ENCODE data around the gene AMN. TPM values are rescaled to one million over a fixed set of nuclear protein-coding genes. Genes with fewer than 3 reads are reported as not detected.

The AMN gene
- total and polyA plus RNA-seq, 2 donors (not counting 1 experiment from before 2014, with no cell fraction given) = 11.5 to 15.0 TPM

- Mint-ChIP-seq H3K27ac (no peak overlapping the region), H3K27me3 (no peaks in the 10 kb centered on the region), H3K4me3 (no peak overlapping the region), H3K4me1 (no peaks in the 10 kb centered on the region), H3K9me3 (ENCODE audit: insufficient read depth) (no peaks in the 10 kb centered on the region)
- ATAC-seq (ENCODE audit: low read depth) = no peak
- no peak overlapping the region for H3K27ac ChIP-seq (ENCODE audit: low read length in 2 of 2)
- H3K27me3 ChIP-seq (replicated peaks in 1 of 4; ENCODE audit: control extremely low read depth in 1 of 4, control insufficient read depth in 3 of 4, insufficient read depth in 4 of 4, low read length in 3 of 4) = no peaks in the 10 kb centered on the region
- WGBS (ENCODE audit: insufficient coverage) = 96% methylated on average over 25 of the region's 26 CpGs
- TF ChIP-seq EZH2 (IDR thresholded peaks at IDR 0.05; ENCODE audit: borderline replicate concordance, insufficient read depth, low read depth, low read length, poor library complexity, severe bottlenecking) (no peak), CTCF (IDR thresholded peaks at IDR 0.05) (no peak)
- no peaks in the 10 kb centered on the region for H4K20me1 ChIP-seq (ENCODE audit: control insufficient read depth, insufficient read depth, low read length, poor library complexity, severe bottlenecking)
- H3K9me3 ChIP-seq (ENCODE audit: control extremely low read depth in 1 of 3, control insufficient read depth in 2 of 3, insufficient read depth in 1 of 3, low read length in 2 of 3) = no peaks in the 10 kb centered on the region
- no peaks in the 10 kb centered on the region for H3K79me2 ChIP-seq (ENCODE audit: control insufficient read depth, insufficient read depth, low read length)
- no peak overlapping the region for H3K4me2 ChIP-seq (replicated peaks; ENCODE audit: low read depth, low read length, poor library complexity, severe bottlenecking)
- H3K4me1 ChIP-seq (ENCODE audit: control insufficient read depth in 2 of 2, insufficient read depth in 2 of 2, low read length in 2 of 2) = no peaks in the 10 kb centered on the region
- POLR2A ChIA-PET = no interaction called here
- DNase-seq = no peak
- H3K9ac ChIP-seq (ENCODE audit: low read length) = no peak overlapping the region
- intact Hi-C loops (cut with micrococcal nuclease) = no loop called here
- no peak overlapping the region for H2AFZ ChIP-seq (ENCODE audit: insufficient read depth, low read depth, low read length, poor library complexity, severe bottlenecking)
- peaks cover 0 to 55% of the 10 kb centered on the region in 2 experiments for H3K36me3 ChIP-seq (replicated peaks in 1 of 2; ENCODE audit: control extremely low read depth in 1 of 2, control insufficient read depth in 1 of 2, extremely low read depth in 1 of 2, insufficient read depth in 2 of 2, low read length in 1 of 2)
- H3K4me3 ChIP-seq (ENCODE audit: control extremely low read depth in 1 of 5, extremely low read depth in 1 of 5, insufficient read depth in 1 of 5, low read depth in 2 of 5, low read length in 4 of 5) = no peak overlapping the region
- CTCF ChIA-PET = no interaction called here
Observed at GRCh38 chr14:102969060-102969791, 46.8 kb downstream of the AMN start.

- Histone ChIP-seq H4K20me1 (ENCODE audit: control insufficient read depth, insufficient read depth, low read length, poor library complexity, severe bottlenecking) (no peaks in the 10 kb centered on the region), H3K27me3 (replicated peaks in 1 of 4; ENCODE audit: control extremely low read depth in 1 of 4, control insufficient read depth in 3 of 4, insufficient read depth in 4 of 4, low read length in 3 of 4) (no peaks in the 10 kb centered on the region), H3K9ac (ENCODE audit: low read length) (no peak overlapping the region), H3K4me1 (ENCODE audit: control insufficient read depth in 2 of 2, insufficient read depth in 2 of 2, low read length in 2 of 2) (no peaks in the 10 kb centered on the region), H3K4me2 (replicated peaks; ENCODE audit: low read depth, low read length, poor library complexity, severe bottlenecking) (no peak overlapping the region), H3K27ac (ENCODE audit: low read length in 2 of 2) (no peak overlapping the region), H3K79me2 (ENCODE audit: control insufficient read depth, insufficient read depth, low read length) (no peaks in the 10 kb centered on the region), H3K4me3 (ENCODE audit: control extremely low read depth in 1 of 5, extremely low read depth in 1 of 5, insufficient read depth in 1 of 5, low read depth in 2 of 5, low read length in 4 of 5) (no peak overlapping the region), H3K36me3 (replicated peaks in 1 of 2; ENCODE audit: control extremely low read depth in 1 of 2, control insufficient read depth in 1 of 2, extremely low read depth in 1 of 2, insufficient read depth in 2 of 2, low read length in 1 of 2) (peaks cover 0 to 49% of the 10 kb centered on the region in 2 experiments), H2AFZ (ENCODE audit: insufficient read depth, low read depth, low read length, poor library complexity, severe bottlenecking) (no peak overlapping the region), H3K9me3 (ENCODE audit: control extremely low read depth in 1 of 3, control insufficient read depth in 2 of 3, insufficient read depth in 1 of 3, low read length in 2 of 3) (no peaks in the 10 kb centered on the region)
- intact Hi-C loops (cut with micrococcal nuclease) = no loop called here
- no peaks in the 10 kb centered on the region for H3K4me1 Mint-ChIP-seq
- H3K4me3 Mint-ChIP-seq = no peak overlapping the region
- DNase-seq = no peak
- no peaks in the 10 kb centered on the region for H3K9me3 Mint-ChIP-seq (ENCODE audit: insufficient read depth)
- H3K27ac Mint-ChIP-seq = no peak overlapping the region
- ATAC-seq (ENCODE audit: low read depth) = no peak
- ChIA-PET CTCF (interaction anchor here (1.8 kb wide), 1 partner anchor 275 kb away, joined by 6 read pairs; no protein-coding TSS in a partner anchor), POLR2A (no interaction called here)
- TF ChIP-seq CTCF (IDR thresholded peaks at IDR 0.05) (no peak), EZH2 (IDR thresholded peaks at IDR 0.05; ENCODE audit: borderline replicate concordance, insufficient read depth, low read depth, low read length, poor library complexity, severe bottlenecking) (no peak)
- 94% methylated on average over 10 of the region's 11 CpGs for WGBS (ENCODE audit: insufficient coverage)
- H3K27me3 Mint-ChIP-seq = no peaks in the 10 kb centered on the region
Observed at GRCh38 chr14:102969901-102970300, 47.4 kb downstream of the AMN start.
